NCI-H2029 (cell line): Measurements from ENCODE around the gene TSPYL4.
"Not testable (repeated sequence)": the region's sequence is repeated elsewhere in the genome, so short reads cannot be mapped to it uniquely, and the experiment has no call there.

Experiments used
- DNase-seq: peaks from one replicate; lab custom pipeline; 2025; lab: John Stamatoyannopoulos, UW

TSPYL4 gene

DNA sequence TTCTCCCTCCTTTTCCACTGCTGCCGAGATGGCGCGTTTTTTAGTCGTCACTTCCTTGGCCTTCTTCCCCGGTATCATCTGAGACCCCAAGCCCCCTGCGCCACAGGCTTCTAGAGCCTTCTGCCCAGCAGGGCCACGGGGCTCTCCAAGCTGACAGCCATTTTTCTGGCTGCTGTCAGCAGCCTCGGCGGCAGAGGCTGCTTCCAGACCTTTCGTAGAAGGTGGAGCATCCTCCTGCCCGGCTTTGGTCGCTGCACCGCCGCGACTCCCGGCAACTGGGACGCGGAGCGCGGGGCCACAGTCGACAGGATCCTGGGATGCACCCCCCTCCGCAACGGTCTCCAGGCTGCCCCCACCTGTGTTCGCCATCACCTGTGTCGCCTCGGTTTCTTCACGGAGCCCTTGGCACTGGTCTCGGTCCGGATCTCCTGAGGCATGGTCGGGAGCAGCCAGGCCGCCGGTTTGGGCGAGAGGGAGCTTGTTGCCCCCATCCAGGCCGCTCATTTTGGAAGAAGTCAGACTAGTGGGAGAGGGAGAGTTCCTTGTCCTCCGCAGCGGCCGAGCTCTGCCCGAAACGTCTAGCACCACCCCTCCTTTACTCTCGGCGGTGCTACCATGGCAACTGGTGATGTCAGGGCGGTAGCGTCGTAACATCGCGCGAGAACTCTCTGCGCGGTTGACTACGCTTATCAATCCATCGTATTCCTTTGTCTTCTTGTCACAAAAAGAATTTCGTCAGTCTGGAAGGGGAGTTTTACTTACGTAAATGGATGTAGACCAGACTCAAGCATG lies at the start of gene TSPYL4:
Gene TSPYL4 (minus strand): TSS at position 571 of the 792 bp plus-strand sequence. CDS start 67 bp downstream, at position 504.
- peak; percentile 100 for DNase-seq

DNA sequence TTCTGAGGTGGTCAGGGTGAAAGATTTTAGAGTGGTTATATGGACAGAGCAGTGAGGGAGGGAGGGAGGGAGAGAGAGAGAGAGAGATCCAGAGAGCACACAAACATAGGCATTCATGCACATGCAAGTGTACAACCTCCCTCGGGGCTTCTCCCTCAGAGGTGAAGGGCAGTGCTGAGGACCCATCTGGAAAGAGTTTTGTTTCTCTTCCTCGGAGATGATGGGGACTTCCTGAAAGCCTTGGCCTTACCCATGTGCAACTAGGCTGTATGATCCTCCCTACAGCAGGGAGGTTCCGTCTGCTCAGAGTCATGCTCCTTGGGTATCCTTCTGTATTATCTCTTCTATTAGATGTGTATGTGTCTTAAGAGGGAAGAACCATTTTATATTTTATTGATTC lies 47.2 kb upstream of the TSPYL4 start:
- DNase-seq, result no peak

DNA sequence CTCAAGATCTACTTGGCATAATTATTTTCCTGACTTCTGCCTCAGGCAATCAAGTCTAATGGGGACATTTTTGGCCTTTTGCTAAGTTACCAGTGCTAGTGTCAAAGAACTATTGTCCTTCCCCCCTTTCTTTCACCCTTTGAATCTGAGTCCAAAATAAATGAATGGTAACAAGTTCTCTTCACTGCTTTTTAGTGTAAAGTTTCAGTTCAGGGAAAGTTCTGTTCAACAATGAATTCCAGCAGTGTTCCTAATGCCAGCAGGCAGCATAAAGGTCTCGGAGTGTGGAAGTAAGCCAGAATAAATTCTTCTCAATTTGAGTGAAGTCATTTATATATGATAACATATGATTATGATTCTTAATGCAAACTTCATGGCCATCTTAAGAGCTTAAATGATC lies 46.7 kb upstream of the TSPYL4 start:
- no peak for DNase-seq

DNA sequence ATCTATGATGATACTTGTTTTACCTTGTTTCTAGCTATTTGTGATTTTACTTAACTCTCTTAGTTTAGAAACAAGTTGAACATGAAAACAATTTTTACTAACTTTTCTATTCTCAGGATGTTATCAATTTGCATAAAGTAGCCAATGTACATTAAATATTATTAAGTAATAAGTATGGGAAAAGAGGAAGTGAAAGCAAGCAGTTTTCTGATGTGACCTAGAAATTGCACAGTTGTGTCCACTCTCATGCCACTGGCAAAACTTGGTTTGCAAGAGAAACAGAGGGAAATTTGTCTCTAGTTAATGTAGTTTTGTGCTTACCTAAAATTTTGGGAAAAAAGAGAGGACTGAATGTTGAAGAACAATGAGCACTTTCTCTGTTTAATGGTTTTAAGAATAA lies 45.1 kb upstream of the TSPYL4 start:
- DNase-seq, result no peak

DNA sequence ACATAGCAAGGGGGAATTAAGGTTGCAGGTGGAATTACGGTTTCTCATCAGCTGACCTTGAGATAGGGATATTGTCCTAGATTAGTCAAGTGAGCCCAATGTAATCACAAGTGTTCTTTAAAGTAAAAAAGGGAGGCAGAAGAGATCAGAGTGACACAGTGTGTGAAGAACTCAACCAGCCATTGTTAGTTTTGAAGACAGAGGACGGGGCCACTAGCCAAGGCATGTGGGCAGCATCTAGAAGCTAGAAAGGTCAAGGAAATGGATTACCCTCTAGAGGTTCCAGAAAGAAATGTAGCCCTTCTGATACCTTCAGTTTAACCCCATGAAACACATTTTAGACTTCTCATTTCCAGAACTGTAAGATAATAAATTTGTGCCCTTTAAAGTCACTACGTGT lies 44.4 kb upstream of the TSPYL4 start:
- DNase-seq, result no peak

DNA sequence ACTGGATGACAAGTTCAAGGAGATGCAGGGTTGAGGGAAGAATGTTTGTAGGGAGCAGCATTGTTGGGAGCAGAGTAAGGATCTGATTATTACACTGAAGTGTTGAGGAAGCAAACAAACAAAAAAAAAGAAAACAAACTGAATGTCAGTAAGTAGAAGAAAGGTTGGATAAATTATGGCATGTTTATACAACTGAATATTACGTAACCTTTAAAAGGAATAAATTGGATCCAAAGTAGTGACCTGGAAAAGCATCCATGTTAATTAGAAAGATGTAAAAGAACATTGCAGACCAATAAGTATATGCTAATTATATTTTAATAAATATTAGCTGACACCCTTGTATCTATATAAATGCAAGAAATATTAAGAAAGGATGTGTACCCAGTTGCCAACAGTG lies 38.7 kb upstream of the TSPYL4 start:
- DNase-seq, result no peak

DNA sequence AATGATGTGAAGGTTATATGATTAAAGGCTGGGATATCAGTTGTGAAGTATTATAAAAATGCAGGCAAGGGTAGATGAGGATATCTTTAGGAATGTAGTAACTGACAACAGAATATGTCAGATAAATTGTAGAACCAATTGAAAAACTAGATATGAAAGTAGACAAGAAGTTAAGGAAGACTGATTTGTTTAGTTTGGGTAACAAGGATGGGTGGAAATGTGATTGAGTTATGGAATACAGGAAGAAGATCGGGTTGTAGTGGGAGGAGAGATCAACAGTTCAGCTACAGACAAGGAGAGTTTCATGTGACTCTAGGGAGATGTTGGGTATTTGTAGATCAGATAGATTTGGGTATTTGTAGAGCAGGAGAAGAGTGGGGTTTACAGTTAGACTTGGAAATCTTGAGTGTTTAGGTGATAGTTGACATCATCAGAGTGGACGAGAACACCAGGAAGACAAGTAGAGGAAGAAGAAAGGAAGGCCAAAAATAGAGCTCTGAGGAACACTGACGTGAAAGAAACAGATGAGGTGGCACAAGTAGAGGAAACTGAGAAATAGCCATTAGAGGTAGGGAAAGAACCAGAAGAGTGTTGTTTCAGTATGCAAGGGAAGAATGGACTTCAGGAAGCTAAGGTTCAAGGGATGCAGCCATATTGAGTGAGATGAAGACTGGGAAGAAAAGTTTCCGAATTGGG lies 38.0 kb upstream of the TSPYL4 start:
- no peak for DNase-seq

DNA sequence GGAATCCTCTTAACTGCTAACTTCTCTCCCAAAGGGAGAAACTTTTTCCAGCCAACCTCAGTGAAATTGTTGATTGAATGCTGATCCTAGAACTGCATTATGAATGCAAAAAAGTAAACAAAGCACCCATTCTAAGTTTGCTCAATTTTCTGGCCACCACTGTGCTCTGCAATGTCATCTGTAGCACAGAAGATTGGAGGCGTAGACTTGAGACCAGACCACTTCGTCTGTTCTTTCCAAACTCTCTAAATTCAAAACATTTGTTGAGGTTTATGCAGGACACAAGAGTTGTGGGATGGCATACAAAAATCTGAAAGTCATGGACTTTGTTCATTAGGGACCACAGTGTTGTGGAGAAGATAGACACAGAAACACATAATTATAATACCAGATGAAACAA lies 36.9 kb upstream of the TSPYL4 start:
- no peak for DNase-seq

DNA sequence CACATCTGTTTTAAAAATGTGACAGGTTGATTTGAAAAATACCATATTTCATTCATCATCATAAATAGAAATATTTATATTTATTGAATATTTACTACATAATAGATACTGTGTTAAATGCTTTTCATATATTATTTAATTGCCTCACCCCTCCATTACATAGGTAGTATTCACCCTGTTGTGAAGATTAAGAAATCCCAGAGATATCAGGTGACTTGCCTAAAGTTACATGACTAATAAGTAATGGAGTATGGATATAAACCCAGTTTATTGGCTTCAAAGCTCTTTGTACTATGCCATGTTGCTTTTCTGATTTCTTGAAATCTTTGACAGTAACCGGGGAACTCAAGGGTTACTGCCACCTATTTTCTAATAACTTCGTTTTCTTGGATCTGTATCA lies 36.0 kb upstream of the TSPYL4 start:
- no peak for DNase-seq

DNA sequence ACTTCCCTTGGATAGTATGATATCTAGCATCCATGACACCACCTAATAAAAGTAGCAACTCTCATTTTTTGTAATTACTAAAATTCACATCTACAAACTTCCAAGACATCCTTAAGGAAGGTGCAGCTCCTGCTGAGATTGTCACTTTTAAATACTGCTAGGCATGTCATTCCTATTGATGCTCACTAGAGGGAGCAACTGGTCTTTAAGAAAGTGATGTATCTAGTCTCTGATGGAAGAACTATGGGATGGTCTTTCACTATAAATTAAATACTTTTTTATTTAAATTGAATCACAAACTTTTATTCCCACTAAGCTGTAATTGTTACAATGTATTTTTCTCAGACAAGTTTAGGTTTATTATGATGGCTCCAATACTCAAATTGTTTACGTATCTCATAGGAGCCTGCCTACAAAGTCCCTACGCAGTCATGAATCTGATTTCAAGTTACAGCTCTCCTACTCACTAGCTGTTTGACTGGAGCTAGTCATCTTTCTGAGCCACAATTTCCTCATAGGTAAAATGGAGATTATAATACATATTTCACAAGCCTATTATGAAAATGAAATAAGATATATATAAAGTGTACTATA lies 33.9 kb upstream of the TSPYL4 start:
- DNase-seq, result peak; percentile 97

DNA sequence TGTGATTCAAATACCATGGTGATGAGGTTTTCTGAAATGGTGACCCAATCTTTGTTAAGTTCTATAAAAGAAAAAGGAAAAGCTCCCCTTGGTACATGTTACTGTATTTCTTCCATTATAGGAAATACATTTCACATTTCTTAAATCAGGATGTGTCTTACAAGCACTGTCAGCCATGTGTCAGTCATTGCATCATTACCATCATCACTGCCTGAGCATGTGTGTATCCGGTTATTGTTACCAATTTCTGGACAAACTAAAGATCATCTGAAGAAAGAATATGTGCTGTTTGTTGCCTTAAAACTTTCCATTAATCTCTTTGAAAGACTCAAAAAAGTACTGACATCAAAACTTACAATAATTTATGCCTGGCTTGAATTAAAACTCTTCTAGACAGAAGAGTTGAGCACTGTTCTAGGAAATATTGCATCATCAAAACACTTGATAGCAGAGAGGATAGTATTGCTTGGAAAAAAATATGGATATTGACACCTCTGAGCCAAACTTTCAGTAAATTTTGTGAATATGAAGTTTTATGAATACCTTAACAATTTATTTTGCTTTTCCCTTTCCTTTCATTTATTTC lies 33.0 kb upstream of the TSPYL4 start:
- DNase-seq, result no peak

DNA sequence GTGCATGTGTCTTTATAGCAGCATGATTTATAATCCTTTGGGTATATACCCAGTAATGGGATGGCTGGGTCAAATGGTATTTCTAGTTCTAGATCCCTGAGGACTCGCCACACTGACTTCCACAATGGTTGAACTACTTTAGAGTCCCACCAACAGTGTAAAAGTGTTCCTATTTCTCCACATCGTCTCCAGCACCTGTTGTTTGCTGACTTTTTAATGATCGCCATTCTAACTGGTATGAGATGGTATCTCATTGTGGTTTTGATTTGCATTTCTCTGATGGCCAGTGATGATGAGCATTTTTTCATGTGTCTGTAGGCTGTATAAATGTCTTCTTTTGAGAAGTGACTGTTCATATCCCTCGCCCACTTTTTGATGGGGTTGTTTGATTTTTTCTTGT lies 31.1 kb upstream of the TSPYL4 start:
- DNase-seq, result not testable (repeated sequence)

DNA sequence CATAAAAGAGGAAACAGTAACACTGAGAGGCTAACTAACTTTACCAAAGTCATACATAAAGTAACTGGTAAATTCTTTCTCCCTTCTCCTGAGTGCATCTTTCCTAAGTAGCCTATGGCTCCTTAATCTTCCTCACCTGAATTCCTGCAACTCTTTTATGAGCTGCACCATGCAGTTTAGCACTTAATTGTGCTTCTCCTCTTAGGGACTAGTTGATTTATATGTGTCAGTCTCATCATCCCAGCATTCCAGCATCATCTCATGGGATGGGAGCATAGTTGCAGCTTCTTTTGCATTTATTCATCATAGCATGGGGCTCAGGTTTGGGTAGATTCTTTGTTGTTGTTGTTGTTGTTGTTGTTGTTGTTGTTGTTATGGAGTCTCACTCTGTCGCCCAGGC lies 29.3 kb upstream of the TSPYL4 start:
- no peak for DNase-seq

DNA sequence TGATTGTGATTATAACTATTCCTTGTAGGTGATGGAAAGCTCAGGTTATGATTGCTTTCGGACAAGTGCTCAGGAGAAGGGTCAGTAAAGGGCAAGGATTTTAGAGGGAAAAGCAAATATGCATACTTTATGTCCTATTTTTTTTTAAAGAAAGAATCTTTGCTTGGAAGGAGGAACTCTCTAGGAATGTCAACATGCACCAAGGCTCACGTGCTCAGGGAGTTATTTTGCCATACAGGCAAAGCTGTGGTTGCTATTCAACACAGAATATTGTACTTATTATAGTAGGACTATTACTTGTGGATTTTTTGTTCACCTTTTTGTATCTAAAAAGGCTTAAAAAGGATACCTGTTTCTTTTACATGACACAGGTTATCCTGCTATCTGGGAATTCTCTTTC lies 28.8 kb upstream of the TSPYL4 start:
- DNase-seq, result no peak

DNA sequence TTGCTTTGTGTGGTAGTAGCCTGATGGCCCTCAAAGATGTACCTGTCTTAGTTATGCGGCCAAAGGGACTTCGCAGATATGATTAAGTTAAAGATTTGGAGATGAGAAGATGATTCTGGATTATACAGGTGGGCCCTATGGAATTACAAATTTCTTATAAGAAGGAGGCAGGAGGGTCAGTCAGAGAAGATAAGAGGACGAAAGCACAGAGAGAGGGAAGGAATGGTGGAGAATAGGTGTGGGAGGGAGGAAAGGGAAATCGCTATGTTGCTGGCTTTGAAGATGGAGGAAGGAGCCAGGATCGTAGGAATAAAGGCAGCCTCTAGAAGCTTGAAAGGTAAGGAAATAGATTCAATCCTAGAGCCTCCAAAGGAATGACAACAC lies 27.1 kb upstream of the TSPYL4 start:
- no peak for DNase-seq

DNA sequence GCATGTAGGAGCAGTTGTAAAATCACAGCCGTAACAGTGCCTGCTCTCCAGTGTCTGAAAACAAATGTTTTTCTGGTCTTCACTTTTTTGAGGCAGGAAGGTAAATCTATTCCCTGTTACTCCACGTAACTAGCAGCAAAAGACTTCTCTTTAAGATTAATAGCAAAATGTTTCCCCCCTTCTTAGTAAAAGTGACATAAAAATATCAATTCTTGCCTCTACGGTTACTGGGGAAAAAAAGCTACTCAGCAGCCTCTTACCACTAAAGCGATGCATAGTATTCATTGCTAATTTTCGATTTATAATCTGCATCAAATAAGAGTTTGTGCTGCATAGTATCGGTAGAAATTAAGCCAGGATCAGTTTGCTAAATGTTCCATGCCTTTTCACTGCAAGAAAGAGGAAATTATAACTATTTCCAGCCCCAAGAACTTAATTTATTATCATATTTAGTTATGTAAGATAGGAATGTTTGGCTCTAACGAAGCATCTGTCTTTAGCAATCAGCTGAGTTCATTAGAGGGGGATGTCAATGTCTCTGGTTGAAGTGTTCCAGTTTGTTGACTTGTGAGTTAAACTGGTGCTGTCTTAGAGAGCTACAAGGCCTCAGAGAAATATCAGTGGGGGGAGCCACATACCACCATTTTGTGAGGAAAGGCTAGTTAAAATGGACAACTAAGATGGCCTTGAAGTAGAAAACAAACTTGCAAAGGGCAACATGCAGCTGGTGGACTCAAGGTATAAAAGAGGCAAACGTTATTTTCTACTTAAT lies 26.5 kb upstream of the TSPYL4 start:
- peak; percentile 55 for DNase-seq

DNA sequence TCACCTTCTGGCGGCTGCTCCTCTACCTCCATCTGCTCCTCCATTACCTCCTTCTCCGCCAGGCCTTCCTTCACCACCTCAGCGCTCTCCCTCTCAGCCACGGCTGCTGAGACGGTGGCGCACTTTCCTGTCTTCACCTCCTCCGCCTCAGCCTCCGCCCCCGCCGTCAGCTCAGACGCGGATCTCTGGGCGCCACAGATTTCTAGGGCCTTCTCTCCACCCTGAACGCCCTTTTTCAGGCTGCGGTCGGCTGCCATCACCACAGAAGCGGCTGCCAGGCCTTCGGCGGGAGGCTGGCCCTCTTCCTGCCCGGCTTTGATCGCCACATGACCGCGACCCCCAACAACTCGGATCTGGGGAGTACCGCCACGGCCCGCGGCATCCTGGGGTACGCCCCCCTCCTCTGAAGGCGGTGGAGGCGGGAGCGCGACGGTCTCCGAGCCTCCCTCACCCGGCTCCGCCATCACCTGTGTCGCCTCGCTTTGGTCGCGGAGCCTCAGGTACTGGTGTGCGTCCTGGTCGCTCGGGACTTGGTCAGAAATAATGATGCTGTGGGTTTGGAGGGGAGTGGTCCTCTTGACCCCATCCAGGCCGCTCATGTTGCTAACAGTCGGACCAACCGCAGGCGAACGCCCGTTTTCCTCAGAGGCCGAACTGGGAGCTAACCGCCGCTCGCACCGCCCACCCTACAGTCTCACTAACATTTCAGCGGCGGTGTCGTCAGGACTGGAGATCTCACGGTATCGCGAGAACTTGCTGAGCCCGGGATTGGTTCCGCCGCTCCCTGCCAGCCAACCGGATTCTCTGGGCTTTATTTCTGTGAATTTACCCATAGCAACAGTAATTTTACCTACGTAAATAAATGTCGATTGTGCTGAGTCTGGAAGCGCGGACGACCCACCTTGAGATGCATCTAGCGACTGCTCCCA lies 25.6 kb upstream of the TSPYL4 start, which contains the start of gene TSPYL1:
Gene TSPYL1 (minus strand): TSS at position 699 of the 929 bp plus-strand sequence. CDS start 100 bp downstream, at position 599.
- peak; percentile 100 for DNase-seq

DNA sequence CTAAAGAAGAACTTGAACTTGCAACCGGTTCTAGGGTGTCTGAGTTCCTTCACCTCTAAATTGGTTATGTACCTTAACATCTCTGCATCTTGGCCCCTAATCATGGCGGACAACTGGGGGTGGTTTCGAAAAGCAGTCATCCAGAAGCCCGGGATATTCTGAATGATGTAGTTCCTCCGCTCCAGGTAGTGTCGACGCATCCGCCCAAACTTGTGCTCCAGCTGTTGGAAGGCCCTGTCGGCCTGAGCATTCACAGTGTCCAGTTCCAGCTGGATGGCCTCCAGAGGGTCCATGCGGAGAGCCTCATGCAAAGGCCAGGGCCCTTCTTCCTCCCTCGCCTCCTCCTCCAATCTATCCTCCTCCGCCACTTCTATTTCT lies 25.0 kb upstream of the TSPYL4 start:
- peak; percentile 97 for DNase-seq

DNA sequence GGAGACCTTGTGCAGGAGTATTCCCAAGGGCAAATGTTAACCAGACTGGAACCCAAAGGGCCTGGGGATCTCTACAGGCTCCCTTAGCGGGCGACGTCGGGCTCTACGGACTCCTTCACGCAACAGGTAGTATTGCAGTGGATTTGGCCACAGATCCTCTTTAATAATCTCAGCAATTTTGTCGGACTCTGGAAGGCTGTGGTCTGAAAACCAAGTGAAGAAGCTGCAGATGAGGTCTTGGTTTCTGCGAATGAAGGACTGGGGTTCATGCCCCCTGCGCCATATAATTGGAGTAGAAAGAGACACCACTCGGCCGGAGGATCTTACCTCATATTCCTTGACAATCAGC lies 24.6 kb upstream of the TSPYL4 start:
- no peak for DNase-seq

DNA sequence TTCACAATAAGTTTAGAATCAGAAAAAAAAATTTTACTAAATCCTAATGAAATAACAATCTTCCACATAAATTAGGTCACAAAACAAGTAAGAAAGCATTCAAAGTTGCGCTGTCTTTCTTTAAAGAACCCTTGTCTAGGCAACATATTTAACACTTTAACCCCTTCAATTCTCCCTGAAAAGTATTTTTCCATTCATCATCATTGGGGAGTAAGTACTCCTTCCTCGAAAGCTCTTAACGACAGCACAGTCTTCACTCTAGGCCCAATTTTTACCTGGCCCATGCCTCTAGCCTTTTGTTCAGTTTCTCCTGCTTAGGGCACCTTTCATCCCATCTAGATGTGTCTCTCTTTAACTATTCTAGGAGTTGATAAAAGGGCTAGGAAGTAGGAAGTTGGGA lies 23.2 kb upstream of the TSPYL4 start:
- no peak for DNase-seq

DNA sequence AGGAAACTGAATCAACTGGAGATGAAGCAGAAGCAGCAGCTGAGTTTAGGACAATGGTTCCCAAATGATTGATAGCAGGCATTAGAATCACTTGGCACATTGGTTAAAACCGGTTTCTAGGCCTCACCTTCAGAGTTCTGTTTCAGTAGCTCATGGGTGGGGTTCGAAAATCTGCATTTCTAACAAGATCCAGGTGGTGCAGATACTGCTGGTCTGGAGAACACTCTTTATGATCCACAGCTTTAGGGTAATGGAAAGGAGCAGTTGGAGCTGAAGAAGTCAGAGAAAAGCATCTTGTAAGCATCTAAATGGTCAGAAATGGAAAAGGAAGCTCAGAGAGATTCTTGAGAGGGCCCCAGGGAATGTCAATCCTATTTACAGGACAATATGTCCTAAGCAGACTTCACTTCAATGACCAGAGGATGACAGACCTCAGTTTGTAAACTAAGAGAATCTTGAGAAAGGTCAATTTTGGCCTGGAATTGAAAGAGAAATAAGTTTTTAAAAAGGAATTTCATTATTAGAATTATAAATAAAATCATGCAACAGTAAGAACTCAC lies 17.4 kb upstream of the TSPYL4 start:
- no peak for DNase-seq
